Cerebellar nuclear complex (tissue), 1 donor: ENCODE results near the gene GJA3.

Source experiments
- DNase-seq, 2 experiments: peaks; one replicate each; lab custom pipeline; 2025; lab: John Stamatoyannopoulos, UW

Gene GJA3

DNA sequence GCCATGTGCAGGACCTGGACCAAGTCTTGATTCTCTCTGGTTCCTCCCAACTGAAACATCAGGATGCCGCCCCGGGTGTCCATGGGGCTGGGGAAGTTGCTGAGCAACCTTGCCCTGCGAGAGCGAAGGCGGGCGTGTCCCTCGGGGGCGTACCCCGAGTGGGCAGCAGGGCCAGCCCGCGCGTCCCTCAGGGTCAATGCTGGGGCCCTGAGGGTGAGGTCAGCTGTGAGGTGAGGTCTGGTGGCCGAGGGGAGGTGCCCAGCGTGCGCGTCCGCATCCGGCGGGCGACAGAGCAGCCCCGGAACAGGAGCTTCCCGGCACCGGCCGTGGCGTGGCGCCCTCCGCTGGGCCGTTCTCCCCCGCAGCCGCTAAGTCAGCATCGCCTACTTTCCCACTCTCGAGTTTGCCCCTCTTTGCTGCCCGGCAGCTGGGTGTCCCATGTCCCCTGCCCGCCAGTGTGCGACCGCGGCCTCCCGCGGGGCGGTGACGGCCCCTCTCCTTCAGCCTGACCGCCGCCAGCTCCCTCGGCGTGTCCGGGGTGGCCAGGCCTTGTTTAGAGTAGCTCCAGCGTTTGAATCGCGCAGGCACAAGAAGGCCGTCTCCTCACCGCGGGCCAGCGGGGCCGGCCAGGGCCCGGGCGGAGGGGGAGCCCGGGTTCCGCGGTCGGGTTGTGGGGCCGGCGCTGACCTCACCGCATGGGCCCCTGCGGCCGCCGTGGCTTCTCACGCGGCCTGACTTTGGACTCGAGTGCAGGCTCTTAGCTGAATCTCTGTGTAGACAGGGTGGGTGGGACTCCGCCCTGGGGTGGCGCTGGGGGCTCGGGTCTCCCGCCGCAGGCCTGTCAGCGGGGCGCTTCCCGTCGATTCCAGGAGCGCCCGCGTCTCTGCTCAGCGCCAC lies 33.0 kb downstream of the GJA3 start:
- DNase-seq: no peak

DNA sequence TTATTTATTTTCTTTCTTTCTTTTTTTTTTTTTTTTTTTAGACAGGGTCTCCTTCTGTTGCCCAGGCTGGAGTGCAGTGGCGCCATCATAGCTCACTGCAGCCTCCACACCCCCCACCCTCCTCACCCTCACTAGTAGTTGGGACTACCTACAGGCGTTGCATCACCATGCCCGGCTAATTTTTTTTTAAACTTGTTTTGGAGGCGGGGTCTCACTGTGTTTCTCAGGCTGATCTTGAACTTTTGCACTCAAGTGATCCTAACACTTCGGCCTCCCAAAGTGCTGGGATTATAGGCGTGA lies 33.6 kb downstream of the GJA3 start:
- DNase-seq: no peak

DNA sequence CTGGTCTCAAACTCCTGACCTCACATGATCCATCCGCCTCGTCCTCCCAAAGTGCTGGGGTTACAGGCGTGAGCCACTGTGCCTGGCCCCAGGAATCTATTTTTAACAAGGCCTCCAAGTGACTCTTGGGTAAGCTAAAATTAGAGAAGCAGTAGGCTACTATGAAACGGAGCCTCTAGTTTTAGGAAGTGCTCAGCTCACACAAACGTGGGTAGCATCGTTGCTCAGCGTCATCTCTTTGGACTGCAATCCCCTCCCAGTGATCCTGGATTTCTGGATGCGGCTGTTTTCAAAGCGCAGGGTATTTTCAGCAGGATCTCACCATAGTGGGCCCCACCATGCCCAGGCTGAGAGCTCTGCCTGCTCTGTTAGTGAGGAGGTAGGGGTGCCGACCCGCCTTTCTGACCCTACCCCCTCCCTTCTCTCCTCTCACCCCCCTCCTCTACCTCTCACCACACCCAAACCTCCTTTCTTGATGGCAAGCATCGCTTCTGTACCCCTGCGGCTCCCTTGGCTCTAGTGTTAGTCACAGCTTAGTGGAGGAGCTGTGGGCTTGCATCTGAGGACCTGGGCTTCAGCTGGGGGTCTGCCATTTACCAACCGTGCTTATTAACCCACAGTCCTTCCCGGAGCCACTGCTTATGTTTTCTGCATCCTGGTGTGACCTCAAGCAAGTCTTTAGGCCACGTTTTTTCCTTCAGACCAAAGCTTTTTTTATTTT lies 34.2 kb downstream of the GJA3 start:
- DNase-seq: no peak

DNA sequence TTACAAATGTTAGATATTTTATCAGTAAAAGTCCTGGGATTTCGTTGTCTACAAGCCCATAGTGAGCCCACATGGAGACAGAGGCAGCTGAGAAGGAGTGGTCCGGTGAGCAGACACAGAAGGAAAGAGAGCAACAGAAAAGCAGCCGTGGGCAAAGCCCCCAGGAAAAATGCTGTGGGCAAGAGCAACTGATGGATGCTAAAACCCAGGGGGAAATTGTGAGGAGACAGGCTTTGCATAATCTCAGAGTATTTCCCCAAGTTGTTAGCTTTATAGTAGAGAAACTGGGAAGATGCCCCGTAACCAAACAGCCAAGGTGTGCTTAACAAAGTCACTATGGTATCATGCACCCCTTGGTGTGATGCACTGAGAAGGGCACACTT lies 35.1 kb downstream of the GJA3 start:
- no peak for DNase-seq

DNA sequence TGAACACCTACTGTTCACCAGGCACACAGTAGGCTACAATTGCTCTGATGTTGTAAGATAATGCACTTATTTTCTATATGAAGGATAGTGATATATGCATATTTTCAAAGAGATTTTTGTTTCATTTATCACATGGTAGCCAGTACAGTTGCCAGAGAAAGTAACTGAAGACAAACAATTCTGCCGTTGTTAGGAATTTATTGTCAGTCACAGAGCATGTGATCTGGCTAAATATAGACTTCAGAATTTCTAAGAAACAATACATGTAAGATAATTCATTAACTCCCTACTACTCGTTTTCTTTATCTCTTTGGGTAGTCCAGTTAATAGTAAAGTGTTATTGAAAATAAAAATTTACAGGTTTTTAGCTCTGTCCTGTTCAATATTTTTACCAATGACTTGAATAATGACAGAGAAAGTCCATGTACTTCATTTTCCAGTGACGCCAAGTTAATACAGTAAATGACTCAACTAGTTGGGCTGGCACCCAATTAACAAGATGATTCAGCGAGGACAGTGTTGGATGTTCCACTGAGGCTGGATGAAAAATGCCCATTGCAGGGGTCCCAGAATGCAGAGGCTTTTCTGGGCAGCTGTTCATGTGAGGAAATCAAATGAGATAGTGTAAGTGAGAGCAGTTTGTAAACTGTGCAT lies 35.6 kb downstream of the GJA3 start:
- no peak for DNase-seq

DNA sequence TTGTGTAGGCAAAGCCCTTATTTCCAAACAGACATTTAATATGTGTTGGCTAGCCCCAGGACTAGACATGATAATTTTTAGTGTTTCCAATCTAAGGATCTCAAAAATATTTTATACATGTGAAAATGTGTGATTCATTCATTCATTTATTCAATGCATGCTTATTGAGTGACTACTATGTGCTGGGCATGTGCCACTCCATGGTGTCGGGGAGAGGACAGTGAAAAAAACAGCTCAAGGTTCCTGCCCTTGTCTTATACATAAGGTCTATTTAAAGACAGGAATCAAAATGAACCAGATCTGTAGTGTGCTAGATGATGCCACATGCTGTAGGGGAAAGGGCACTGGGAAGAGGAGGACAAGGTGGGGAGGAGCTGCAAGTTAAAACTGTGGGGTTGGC lies 36.5 kb downstream of the GJA3 start:
- no peak for DNase-seq

DNA sequence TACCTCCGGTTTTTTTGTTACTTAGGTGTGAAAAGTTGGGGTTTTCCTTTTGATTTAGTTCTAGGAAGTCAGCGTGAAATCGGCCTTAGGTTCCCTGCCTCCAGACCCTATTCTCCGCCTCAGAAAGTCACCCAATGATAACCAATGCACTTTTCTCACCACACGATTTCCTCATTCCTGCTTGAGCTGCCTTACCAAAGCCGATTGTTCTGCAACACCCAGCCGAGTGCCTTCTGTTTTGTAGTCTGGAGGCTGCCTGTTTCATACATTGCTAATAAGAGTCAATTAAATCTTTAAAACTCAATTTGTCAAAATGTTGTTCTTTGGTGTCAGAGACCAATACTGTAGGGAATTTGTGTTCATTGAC lies 39.7 kb downstream of the GJA3 start:
- no peak for DNase-seq

DNA sequence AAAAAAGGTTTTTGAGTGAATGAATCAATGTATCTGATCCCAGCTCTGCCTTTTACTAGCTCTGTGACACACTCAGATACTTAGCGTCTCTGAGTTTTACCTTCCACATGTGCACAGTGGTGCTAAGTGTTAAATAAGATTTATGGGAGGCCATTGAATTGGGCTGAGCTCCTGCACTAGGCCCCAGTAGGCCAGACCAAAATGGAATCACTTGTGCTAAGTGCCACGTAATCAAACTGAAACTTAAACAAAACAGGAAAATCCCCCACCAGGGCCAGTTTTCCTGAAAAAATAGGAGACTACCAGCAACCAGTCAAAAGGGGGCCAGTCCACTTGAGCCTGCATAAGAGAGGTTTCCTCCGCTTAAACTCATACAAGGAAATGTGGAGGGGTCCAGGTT lies 40.9 kb downstream of the GJA3 start:
- no peak for DNase-seq

DNA sequence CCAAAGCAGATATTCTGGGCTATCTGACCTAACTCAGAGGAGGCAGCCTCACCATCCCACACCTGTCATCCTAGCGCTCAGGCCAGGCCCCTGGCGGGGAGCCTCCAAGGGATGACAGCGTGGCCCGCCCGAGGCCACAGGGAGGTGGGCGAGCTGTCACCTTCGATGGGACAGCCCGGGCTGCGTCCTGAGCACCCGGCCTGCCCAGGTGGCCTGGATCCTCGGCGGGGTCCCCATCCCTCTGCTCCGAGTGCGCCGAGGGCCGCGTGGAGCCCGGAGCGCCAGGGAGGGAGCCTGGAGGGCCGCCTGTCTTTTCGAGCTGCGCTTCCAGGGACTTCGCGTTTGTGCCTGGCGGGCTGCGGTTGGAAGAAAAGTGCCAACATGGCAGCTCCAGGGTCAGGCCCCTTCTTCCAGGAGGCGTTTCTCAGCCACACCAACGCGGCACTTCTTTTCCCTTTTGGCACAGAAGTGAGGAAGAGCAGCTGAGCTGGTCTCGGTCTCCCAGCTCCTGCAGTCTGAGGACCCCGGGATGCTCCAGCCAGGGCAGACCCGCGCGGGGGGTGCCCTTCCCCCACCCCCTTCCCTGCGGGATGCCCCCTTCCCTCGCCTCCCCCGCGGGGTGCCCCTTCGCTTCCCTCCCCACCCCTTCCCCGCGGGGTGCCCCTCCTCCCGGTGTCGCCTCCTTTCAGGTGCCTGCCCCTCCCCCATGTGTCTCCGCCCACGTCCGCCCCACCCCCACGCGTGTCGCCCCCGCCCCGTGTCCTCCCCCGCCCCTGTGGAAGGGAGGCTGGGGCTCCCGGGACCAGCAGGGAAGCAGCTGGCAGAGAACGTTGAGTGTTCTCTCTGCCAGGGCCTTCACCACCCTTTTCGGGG lies 42.3 kb downstream of the GJA3 start:
- no peak for DNase-seq

DNA sequence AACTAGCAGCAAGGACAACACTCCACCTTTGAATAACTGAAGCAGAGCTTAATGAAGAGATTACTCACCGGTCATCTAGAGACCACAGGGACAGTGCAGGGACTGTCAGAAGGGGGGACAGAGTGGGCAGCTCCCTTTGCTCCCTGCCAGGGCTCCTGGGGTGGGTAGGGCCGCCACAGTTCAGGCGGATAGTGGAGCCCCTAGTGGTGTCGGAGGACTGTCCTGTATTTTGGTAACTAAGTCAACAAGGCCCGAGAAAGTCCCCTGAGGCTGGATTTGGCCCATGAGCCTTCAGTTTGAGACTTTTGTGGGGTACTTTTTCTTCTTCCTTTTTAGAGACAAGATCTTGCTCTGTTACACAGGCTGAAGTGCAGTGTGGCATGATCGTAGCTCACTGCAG lies 44.6 kb downstream of the GJA3 start:
- DNase-seq: no peak

DNA sequence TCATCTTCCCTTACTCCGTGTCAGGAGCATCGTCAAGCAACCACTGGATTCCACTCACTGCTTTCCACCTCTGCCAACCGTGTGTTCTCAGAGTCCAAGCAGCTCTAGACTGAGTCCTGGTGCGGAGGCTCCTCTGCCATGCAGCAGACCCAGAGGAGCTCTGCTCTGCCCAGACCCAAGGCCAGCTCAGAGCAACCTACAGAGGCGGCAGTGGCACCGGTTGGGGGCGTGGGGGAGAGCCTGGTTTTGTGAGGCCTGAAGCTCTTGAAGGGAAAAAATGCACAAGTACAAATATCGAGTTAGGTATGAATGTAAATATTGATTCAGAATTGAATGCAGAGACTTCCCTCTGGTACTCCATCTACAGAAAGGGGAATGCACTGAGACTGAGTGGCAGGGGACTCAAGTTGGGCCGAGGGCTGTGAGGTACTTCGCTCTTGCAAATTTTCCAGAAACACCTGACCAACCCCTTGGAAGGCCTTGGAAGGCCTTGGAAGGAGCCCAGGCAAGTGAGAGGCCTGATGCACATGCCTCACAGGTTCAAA lies 46.7 kb downstream of the GJA3 start:
- DNase-seq: no peak

DNA sequence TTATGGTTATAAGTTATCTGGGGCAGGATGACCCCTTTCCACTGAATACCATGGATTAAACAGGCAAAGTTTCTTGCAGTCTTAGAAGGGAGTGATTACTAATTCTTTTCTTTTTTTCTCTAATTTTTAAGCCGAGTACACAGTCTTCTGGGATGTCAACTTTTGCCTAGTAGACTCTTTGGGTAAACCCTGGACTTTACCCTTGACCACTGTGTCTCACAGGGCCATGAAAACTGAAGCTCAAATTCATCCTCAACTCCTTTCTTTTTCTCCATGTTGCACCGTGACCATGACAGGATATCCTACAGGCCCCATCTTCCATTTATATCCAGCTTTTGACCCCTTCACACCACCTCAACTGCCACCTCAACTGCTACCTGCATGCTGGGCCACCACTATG lies 51.8 kb downstream of the GJA3 start:
- no peak for DNase-seq

DNA sequence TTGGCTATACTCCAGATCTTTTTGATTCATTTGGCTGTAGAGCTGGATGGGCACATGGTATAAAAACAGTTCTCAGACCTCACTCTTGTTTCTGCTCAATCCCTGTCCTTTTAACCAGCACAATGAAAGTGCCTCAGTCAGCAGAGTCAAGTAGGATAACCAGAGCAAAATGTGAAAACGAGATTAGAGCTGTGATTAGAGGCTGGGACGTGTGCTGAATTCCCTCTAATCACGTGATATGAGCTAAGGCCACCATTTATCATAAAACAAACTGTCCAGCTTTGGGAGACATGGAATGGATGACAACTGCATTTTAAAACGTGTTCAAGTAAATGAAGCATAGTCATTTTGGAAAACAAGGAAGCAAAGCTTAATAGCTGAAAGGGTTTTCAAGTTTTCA lies 54.1 kb downstream of the GJA3 start:
- no peak for DNase-seq

DNA sequence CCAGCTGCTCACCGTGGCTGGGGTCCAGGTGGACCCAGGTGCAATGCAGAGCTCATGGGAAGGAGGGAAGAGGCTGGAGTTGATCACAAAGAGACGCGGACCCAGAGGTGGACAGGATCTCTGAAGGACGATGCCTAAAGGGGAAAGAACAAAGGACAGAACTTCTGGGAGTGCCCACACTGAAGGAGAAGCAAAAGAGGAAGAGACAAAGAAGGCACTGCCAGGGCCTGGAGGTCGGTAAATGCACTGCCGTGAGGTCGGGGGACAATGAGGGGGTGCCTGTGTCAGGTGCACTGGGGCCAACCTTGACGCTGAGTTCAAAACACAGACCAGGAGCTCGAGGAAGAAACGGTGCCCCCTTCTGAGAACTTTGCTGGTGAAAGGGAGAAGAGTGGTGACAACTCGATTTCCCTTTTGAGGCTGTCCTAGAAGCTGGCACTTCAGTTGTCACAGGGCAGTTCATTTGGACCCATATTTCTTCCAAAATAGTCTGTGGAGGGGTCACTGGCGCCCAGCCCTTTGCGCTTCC lies 55.6 kb downstream of the GJA3 start:
- DNase-seq: no peak

DNA sequence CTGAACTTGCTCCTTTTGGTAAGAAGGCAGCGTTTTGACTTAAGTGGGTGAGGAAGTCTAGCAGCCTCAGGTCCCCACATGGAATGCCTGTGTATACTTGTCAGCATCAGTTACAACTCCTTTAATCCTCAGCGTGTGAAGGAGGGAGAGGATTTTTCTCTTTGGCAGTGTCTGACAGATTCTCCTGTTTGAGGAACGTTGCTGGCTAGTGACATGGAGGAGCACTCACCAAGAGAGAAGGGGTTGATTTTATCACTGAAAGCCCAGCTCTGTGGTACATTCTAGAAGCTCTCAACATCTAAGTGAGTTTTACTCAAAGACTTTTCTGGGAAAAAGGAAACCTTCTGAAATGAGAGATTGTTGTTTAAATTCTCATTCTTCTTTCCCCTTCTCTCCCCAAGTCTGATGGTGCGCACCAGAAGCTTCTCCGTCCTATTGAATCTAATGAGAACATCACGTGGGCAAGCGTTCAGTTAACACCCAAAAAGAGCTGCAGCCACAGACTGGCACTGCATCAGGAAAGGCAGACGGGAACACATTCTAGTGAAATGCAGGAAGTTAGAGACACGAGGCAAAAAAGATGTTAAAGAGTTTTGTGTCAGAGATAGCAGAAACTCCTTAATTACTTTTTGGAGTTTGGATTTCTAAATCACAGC lies 58.2 kb downstream of the GJA3 start:
- DNase-seq: no peak

DNA sequence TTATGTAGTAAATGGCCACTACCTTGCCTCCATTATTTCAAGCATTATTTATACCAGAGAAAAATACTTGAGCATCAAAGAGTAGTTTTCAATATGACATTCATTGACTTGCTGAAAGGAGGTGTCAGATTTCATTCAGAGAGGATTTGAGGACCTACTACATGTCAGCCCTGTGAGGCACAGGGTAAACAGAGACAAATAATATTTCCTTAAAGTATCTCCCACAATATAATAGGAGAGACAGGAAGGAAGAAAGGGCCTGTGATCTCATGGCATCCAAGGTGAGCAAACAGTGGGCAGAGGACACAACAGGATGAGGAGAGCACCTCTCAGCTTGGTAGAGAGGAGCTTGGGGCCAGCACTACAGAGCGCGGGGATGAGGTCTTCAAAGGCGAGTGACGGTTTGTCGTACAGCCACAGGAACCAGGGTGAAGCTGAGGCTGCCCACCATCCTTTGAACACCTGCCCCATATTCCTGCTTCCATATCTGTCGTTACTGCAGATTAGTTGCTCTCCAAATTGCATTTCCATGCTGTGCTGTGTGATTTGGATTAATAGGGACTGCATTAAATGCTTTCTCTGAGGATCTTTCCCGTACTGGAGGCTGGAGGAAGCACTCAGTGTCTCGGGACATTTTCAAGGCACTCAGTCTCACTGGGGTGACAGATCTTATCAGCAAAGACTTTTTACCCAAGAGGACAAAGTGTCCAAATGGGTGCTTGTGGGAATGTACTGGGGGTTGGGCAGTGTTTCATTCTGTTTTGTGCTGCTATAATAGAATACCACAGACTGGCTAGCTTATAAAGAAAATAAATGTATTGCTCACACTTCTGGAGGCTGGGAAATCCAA lies 59.2 kb downstream of the GJA3 start:
- DNase-seq: no peak

DNA sequence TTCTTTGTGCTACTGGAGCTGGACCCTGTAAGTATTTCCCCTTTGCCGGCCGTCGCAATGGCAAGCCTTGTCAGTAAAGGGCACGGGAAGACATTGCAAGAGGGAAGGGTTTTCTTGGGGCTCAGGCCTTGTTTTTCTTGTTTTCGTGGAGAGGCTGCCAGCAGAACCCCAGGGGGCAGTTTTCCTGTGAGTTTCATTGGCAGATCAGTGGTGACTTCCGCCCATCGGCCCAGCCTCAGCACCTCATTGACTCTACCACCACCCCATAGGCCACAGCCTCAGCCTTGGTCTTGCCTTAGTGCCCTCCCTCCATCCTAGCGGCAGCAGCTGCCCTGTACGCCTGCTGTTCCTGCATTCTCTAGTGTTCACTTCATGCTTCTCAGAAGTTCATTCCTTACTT lies 61.5 kb downstream of the GJA3 start:
- no peak for DNase-seq

DNA sequence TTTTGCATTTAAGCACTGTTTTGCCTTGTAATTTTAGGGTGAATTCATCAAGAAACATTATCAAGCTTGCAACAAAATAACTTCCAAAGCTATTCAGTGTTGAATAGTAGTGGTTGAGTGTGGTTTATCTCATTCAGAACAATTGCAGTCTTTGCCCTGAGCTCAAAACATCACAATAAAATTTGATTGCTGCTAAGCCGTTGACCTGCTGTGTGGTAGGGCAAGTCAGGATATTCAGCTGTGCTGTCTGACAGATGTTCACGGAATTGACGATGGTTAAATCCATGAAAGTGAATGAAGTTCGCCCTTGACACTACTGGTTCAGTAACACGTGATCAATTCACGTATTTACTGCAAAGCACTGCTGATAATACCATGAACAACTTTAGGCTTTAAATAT lies 66.9 kb downstream of the GJA3 start:
- DNase-seq: no peak

DNA sequence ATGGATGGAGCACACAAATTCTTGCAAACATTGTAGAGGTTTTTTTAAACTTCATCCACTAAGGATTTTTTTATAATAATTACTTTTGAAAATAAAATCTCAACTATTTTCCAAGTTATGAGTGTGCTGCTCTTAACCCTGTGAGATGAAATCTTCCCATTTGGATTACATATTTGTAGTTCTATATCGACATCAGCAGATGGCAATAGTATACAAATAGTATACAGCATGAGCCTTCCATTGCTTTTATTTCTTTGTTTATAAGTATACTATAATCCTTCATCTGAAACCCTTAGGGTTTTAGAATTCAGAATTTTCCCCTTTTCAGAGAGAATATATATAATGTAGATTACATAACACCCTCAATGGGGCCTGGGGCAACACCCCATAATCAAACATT lies 70.5 kb downstream of the GJA3 start:
- DNase-seq: no peak
